SK-MEL-5 (cell line): ENCODE measurements around the gene TAOK2. TPM values are rescaled to one million over a fixed set of nuclear protein-coding genes. Genes with fewer than 3 reads are reported as not detected.

Experiments
- DNase-seq: peaks from one replicate; pipeline ENCODE4 v3.0.0-alpha.2; 2016; ENCODE audit warnings: low read depth, low spot score
- in situ Hi-C: cut with HindIII; loops from 2 replicates; pipeline ENCODE4 v1.10.0; 2016; ENCODE audit warnings: low sequenced_read_pairs, high pct_unique_total_duplicates, low pct_unique_long_range_greater_than_20kb
- total RNA-seq: library from RNA; depleted of rRNA; stranded (reverse); fragments of >200 nt; shearing (Covaris generic); gene quantifications from 2 replicates; pipeline ENCODE4 v1.2.3, GENCODE V29; 2014

Gene TAOK2
- total RNA-seq, 1 experiment from 2014 or later = 28.6 TPM

DNA sequence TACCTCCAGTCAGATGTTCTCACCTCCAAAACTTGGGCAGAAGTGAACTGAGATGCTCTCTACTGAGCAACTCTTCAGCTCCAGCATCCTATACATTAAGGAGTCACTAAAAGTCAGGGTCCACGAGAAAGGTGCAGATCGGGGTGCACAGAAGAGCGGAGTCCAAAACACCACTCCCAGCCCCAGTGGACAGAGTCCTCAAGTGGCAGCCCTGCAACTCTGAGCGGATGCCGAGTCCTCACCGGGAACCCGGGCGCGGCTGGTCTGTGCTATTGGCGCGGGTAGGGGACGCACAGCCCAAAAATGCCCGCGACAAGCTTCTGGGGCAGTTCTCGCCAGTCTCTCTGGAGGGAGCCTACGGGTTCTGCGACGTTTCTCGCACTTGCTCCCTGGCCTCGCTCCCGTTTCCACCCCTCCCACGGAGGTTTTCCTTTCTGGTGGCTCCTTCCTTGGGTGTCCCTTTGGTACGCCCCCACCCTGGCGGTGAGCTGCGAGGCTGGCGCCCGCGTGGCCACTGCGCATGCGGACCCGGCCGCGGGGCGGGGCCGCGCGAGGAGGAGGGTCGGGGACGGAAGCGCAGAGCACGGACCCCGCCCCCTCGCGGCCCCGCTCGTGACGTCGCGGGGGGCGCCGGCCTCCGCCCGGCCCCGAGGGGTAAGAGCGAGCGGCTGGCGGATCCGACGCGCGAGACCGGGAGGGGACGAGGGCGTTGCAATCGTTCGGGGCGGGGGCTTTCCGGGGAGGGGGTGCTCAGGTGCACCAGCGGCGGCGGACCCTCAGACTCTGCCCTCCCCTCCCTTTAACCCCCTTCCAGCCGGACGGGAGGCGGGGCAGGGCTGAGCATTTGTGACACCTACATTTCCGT lies 12.0 kb upstream of the TAOK2 start, which contains the start of gene TMEM219:
TSS of gene TMEM219 (plus strand) at position 601 of the 865 bp plus-strand sequence. CDS start 1,065 bp downstream, outside the sequence.
- in situ Hi-C loops = no loop called here
- peak; percentile 82 for DNase-seq

DNA sequence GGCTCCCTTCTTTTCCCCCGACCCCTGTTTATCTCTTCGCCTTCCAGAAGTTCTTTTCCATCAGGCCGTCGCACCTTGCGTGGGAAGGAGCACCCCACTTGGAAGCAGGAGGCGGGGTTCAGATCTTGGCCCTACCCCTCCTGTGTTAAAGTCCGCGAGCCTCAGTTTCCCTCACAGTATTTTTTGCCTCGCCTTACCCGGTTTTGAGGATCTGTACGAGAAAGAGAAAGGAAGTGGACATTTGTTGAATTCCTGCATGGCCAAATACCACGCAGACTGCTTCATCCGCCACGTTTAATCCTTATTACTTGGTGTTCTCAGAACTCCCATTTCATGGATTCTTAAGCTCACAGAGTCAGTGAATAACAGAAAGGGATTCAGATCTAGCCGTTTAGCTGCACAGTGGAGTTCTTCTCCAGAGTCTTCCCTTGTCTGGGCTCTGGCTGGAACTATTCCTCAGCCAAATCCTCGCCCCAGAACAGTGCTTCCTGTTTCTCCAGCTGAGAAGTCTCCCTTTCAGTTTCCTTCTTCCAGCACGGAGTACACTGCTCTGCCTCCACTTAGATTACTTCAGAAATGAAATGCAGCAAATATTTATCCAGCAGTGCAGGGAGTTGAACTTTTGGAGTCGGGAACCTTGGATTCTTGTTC lies 11.2 kb upstream of the TAOK2 start:
- in situ Hi-C loops = no loop called here
- DNase-seq = no peak

DNA sequence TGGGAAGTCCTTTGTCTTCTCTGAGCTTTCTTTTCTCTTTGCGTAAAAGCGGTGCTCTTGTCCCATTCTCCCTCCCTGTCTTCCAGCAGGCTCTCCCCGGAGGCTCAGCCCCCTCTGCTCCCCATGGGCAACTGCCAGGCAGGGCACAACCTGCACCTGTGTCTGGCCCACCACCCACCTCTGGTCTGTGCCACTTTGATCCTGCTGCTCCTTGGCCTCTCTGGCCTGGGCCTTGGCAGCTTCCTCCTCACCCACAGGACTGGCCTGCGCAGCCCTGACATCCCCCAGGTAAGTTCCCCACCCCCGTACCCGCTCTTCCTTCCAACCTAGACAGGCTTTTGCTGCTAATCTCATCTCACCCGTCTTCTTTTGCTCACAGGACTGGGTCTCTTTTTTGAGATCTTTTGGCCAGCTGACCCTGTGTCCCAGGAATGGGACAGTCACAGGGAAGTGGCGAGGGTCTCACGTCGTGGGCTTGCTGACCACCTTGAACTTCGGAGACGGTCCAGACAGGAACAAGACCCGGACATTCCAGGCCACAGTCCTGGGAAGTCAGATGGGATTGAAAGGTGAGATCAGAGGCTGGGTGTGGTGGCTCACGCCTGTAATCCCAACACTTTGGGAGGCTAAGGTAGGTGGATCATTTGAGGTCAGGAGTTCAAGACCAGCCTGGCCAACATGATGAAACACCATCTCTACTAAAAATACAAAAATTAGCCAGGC lies 10.5 kb upstream of the TAOK2 start:
- in situ Hi-C loops = no loop called here
- DNase-seq = no peak

DNA sequence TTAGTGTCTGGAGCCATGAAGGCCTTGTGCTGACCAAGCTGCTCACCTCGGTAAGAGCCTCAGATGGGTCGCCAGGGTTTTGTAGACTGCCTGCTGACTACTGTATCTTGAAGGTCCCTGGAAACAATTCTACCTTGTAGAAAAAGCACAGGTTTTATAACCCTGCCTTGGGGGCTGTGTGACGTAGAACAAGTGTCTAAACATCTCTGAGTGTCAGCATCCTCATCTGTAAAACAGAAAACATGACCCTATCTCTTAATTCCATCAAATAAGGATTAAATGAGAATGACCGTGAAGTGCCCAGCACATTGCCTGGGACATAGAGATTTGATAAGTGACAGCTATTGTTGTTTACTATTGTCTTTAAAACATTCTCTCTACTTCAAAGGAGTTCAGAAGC lies 5.5 kb upstream of the TAOK2 start:
- in situ Hi-C loops = no loop called here
- no peak for DNase-seq

DNA sequence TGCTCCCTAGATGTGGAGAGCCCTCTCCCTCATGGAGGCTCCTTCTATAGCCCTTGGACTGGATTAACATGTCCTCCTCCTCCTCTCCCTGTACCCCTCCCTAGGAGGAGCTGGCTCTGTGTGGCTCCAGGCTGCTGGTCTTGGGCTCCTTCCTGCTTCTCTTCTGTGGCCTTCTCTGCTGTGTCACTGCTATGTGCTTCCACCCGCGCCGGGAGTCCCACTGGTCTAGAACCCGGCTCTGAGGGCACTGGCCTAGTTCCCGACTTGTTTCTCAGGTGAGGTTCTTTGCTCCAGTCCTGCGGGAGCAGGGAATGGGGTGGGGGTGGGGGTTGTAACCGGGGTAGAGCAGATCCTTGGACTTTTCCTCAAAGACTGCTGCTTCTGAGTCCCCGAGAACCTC lies 2.4 kb upstream of the TAOK2 start:
- in situ Hi-C loops = no loop called here
- no peak for DNase-seq

DNA sequence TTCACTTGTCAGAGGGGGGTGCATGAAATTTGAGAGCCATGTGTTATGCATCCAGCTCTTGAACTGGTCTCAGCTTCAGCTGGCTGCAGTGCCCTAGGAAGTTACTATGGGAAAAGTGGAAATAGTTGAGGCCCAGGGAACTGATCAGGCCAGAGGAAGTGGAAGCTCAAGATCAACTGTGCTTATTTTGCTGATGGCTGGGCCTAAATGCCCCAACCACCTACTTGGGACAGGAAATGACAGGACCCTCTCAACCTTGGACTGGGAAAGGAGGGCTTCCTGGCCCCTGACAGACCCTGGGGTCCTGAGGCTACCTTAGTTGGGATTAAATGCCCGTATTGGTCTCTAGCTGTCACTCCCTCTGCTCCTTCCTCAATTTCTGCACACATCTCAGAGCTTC lies 1.2 kb upstream of the TAOK2 start:
- in situ Hi-C loops = no loop called here
- DNase-seq = no peak

DNA sequence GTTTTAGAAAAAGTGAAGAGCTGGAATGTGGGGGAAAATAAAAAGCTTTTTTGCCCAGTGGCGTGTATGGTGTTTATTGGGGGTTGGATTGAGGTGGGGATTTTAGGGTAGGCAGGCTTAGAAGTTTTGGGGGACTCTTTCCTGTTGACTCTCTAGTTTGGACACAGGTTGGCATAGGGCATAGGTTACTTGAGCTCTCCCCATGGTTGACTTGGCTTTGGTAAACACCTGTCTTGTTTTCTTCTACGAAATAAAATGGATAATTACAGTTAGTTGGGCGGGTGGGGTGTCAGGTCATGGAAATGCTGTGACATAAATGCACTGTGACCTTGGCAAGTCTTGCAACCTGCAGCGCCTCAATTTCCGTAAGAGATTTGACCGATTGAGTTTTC lies 680 bp upstream of the TAOK2 start:
- in situ Hi-C loops = no loop called here
- DNase-seq = no peak

DNA sequence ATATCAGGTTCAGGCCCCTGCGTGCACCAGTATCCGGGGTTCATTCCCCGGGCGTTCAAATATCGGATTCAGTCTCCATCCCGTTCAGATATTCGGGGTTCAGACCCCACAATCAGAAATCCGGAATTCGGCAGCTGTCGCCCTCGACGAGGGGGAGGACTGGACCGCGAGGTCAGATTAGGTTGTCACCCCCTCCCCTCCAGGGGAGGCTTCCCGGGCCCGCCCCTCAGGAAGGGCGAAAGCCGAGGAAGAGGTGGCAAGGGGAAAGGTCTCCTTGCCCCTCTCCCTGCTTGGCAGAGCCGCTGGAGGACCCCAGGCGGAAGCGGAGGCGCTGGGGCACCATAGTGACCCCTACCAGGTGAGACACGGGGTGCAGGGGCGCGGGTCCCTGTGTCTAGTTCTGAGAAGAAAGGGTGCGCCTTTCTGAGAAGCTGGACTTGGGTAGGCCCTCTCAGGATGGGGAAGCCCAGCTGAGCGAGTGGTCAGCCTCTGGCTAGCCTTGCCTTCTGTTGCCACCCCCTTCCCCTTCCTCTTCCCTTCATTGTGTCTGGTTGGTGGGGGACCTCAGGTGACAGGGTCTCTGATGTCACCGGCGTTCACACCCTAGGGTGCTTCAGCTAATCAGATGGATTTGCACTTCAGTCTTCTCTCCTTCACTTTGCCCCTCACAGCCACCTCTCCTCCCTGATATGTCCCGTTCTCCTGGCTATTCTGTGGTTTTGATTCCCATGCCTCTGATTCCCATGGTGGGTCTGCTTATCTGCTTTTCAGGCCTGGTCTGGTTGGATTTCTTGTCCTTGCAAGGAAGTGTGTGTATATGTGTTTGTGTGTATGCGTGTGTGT lies 844 bp downstream of the TAOK2 start:
- in situ Hi-C loops = no loop called here
- peak; percentile 2 for DNase-seq

DNA sequence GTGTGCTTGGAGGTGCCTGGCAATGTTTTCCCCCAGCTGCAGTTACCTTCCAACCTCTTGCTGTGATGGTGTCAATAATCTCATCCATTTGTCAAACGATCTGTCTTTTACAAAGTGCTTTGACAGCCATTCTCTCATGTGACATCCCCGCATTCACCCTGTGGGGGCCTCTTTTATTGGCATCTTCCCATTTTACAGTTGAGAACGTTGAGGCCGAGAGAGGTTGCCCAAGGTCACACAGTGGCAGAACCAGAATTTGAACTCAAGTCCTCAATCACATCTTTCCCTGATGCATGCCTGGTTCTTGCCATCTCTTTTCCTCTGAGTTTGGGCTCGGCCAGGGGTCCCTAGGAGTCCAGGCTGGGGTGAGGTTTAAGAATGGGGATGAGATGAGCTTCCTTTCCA lies 1.5 kb downstream of the TAOK2 start:
- DNase-seq = no peak
- in situ Hi-C loops = no loop called here

DNA sequence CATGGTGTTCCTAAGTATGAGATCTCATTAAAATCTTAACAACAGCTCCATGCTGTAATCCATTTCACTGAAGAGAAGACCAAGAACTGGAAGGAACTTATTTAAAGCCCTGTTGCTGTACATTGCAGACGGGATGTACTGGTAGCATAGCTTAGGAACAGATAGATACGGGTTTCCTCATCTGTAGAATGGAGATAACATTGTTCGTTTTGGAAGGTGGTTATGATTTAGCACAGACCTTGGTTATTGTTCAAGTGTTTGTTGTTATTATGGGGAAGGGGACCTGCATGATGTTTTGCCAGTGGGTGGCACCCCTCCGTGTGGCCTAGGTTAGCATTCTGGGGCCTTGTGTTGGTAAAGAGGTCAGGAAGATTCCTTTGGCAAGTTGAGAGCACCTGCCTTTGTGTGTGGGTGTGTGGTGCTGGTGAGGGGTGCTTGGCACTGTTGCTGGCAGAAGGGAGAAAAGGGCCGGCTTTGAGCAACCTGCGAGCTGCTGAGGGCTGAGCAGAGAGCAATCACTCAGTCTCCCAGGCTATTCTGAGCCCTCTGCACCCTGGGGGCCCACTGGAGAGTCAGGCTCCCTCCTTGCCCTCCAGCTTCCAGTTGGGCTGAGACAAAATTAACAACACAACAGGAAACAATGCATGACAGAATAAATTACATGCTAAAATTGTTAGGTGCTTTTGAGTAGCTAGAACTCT lies 2.3 kb downstream of the TAOK2 start:
- in situ Hi-C loops = no loop called here
- DNase-seq = no peak

DNA sequence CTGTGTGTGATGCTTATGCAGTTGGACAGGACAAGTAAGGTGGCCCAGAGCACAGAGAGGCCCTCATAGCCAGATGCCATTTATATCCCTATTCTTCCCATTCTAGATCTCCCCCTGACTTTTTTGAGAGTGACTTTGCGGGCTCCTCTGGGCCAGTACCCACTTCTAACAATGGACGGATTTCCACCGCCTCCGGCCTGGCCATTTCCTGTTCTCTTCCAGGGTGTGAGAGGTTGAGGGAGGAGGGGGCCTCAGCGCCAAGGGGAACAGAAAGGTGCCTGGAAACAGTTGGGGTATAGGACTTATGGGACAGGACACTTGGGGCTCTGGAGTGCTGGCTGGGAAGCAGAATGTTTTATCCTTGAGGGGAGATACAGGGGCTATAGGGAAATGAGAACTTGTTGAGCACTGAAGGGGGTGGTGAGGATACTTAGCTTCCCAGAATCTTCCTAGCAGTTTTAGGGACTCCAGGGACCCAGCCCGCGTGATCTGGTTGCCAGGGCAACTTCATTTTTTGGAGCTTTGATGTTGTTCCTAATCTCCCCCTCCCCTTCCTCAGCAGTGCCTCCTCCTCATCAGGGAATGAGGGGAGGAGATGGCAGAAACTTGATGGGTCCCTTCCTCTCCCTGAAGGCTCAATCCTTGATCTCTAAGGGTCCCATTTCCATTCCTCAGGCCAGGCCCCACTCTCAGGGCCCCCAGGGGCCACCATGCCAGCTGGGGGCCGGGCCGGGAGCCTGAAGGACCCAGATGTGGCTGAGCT lies 3.6 kb downstream of the TAOK2 start:
- in situ Hi-C loops = no loop called here

DNA sequence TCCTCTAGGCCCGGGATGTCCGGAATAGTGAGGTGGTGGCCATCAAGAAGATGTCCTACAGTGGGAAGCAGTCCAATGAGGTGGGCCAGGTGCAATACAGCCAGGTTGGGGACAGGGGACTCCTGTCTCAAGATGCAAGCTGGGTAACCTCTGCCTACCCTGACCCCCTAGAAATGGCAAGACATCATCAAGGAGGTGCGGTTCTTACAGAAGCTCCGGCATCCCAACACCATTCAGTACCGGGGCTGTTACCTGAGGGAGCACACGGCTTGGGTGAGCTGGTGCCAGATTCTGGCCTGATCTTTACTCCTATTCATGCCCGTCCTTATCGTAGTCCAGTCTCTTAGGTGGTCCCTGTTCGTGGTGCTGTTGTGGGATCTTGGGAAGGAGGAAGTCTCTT lies 4.4 kb downstream of the TAOK2 start:
- in situ Hi-C loops = no loop called here
- DNase-seq = no peak

More for the DNA sequence above, 3.6 kb downstream of the TAOK2 start:
- no peak for DNase-seq

DNA sequence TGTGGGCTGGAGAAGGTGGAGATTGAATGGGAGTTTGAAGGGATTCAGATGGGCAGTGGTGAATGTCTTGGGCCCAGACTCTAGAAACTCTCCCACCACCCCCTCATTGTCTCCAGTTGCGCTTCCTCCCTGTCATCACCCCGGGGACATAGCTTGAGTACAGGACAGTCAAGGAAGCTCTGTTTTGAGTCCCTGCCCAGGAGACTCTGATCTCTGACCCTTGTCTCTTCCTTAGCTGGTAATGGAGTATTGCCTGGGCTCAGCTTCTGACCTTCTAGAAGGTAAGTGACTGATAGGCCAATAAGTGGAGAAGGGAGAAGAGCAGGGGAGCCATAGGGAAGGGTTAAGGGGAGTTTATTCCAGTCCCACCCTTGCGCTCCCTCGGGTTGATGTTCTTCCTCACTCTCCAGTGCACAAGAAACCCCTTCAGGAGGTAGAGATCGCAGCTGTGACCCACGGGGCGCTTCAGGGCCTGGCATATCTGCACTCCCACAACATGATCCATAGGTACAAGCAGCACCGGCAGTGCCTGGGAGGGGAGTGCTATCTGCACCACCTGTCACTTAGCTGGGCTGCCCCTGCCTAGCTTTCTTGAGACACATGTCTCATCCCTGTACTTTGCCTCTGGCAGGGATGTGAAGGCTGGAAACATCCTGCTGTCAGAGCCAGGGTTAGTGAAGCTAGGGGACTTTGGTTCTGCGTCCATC lies 5.0 kb downstream of the TAOK2 start:
- no peak for DNase-seq

DNA sequence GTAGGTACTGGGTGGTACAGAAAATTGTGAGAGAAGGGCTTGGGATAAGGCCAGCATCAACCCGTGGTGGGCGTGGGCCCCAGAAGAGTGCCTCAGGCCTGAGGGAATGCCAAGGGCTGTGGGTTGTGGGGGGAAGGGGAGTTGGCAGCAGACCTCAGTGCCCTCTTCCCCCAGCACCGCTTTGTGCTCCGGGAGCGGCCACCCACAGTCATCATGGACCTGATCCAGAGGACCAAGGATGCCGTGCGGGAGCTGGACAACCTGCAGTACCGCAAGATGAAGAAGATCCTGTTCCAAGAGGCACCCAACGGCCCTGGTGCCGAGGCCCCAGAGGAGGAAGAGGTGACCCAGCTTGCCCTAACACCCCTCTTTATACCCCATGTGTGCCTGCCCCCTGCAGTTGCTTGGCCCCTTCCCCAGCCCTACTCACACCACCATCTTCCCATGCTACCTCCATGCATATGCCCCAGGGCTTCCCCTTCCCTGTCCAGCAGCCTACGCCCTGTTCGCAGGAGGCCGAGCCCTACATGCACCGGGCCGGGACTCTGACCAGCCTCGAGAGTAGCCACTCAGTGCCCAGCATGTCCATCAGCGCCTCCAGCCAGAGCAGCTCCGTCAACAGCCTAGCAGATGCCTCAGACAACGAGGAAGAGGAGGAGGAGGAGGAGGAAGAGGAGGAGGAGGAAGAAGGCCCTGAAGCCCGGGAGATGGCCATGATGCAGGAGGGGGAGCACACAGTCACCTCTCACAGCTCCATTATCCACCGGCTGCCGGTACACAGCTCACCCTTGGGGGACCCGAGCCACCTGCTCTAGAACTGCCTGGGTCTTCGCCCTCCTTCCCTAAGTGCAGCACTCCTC lies 9.1 kb downstream of the TAOK2 start:
- in situ Hi-C loops = no loop called here
- DNase-seq = no peak

More for the DNA sequence above, 5.0 kb downstream of the TAOK2 start:
- in situ Hi-C loops = no loop called here
